8988T (cell line): ENCODE data around the gene PPP6R2.
A peak's percentile ranks its signal among the peaks of the same experiment; 100 is the strongest.
"Not testable (repeated sequence)": the region's sequence is repeated elsewhere in the genome, so short reads cannot be mapped to it uniquely, and the experiment has no call there.

ENCODE experiments used
- DNase-seq: peaks from one replicate; pipeline ENCODE4 v3.0.0; 2011

PPP6R2 gene

GRCh38 chr22:50406416-50407170 lies 63.5 kb downstream of the PPP6R2 start:
- DNase-seq = no peak

DNA sequence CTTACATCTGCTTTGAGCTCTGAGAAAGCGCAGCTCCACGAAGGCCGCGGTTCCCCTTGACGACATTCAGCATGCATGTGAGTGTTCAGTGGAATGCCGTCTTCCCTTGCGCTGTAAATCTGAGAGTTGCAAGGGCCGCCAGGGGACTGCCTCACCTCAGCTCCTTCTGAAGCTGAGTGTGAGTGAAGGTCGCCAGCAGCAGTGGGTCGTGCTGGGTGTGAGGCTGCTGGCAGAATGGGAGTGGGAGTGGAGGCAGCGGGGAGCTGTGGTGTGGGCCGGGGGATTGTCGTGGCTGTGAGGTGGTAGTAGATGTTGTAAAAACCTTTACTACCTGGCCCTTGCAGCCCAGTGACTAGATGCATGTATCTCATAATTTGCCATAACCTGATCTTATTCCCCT lies 65.2 kb downstream of the PPP6R2 start:
- no peak for DNase-seq

- DNase-seq = not testable (repeated sequence)
Observed at GRCh38 chr22:50408954-50409353, 65.8 kb downstream of the PPP6R2 start.

- no peak for DNase-seq
Observed at GRCh38 chr22:50414476-50415248, 71.5 kb downstream of the PPP6R2 start.

DNA sequence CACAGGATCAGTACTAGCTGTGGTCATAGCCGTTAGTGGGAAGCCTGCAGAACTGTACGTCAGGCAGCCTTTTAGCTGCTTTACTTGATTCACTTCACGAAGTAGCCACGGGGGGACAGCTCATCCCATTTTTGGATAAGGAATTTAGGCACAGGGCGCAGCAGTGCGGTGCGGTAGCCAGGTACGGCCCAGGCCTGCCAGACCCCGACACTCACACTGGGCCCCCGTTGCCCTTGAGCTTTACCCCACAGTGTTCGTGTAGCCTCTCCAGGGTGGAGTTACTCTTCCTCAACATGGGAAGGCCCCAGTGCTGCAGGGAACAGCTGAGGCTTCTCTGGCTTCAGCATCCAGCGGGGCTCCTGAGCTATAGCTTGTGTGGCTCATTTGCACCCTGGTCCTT lies 72.3 kb downstream of the PPP6R2 start:
- no peak for DNase-seq

DNA sequence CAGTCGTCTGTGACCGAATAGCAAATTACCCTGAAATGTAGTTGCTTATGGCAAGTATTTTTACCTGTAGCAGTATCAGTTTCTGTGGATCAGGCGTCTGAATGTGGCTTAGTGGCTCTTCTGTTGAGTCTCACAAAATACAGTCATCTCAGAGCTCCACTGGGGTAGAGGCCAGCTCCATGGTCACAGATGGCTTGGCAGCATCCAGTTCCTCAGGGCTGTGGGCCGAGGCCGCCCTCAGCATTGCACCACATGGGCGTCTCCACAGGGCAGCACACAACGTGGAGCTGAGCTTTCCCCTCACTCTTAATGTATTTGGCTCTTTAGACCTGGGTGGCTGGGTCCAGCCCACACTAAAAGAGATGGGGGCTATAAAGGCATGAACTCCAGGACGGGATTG lies 73.9 kb downstream of the PPP6R2 start:
- DNase-seq = no peak

DNA sequence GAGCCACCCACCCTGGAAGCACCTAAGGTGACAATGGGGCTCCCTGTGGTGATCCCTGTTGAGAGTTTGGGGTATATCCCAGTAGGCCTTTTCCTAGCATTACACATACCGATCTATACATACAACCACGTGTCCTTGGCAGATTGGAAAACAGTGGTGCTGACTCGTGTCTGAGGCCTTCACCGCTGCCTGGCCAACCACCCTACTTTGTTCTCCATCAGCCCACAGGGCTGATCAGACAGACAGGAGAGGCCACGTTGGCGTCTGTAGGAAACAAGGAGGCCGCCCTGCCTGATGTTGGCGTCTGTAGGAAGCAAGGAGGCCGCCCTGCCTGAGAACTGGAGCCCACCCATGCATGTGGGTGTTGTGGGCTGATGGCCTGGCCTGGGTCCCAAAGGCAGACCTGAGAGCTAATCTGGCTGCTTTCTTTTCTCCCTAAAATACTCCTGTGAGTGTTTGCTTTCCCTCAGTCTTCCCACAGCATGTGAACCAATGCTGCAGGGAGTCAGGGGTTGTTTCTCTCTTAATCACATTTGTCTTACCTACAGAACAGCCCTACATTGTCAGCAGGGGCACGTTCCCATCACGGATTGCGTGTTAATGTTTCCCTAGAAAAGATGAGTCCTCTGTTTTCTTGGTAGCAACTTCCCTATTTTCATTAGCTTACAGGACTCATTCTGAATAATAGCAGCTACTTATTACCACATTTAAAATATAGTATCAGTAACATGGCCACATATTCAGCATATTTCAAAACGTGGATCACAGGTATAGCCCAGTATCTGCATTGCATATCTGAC lies 74.5 kb downstream of the PPP6R2 start:
- no peak for DNase-seq

- no peak for DNase-seq
Observed at GRCh38 chr22:50418624-50419023, 75.5 kb downstream of the PPP6R2 start.

- DNase-seq = no peak
Observed at GRCh38 chr22:50419116-50419515, 76.0 kb downstream of the PPP6R2 start.

GRCh38 chr22:50420015-50420414 lies 76.9 kb downstream of the PPP6R2 start:
- no peak for DNase-seq

DNA sequence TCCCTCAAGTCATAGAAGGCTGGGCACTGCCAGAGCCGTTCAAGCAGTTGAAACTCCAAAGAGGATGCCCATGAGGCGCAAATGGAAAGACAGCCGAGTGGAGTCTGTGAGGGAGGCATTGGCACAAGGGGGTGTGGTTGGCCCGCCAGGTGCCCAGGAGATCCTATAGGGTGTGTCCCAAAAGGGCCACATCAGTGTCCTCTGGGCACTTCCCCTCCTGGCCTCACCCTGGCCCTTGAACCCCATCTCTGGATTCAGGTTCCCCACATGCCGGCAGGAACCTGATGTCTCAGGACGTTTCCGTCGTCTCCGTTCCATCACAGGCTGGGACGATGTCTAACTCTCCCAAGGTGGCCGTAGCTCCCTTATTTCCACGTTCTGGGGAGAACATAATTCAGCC lies 77.5 kb downstream of the PPP6R2 start:
- DNase-seq = no peak

GRCh38 chr22:50422046-50422445 lies 78.9 kb downstream of the PPP6R2 start:
- DNase-seq = no peak

GRCh38 chr22:50422961-50423815 lies 80.1 kb downstream of the PPP6R2 start:
- DNase-seq = no peak

- no peak for DNase-seq
Observed at GRCh38 chr22:50423956-50424355, 80.8 kb downstream of the PPP6R2 start.

DNA sequence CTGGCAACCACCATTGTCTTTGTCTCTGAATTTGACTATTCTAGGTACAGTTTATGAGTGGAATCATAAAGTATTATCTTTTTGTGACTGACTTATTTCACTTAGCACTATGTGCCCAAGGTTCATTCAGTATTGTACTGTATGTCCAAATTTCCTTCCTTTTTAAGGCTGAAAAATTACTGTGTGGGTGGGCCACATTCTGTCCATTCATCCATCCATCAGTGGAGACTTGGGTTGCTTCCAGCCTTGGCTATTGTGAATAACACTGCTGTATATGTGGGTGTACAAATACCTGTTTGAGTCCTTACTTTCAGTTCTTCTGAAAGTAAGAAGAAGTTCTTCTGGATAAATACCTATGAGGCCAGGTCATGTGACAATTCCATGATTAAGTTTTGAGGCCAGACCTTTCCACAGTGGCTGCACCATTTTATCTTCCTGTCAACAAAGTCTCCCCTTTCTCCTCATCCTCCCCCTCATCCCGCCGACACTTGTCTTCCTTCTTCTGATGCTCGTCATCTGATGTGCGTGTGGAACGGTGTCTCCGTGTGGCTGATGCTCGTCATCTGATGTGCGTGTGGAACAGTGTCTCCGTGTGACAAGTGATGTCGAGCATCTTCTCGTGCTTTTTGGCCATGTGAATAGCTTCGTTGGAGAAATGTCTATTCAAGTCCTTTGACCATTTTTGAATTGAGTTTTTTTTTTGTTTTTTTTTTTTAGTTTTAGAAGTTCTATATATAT lies 82.2 kb downstream of the PPP6R2 start:
- no peak for DNase-seq

DNA sequence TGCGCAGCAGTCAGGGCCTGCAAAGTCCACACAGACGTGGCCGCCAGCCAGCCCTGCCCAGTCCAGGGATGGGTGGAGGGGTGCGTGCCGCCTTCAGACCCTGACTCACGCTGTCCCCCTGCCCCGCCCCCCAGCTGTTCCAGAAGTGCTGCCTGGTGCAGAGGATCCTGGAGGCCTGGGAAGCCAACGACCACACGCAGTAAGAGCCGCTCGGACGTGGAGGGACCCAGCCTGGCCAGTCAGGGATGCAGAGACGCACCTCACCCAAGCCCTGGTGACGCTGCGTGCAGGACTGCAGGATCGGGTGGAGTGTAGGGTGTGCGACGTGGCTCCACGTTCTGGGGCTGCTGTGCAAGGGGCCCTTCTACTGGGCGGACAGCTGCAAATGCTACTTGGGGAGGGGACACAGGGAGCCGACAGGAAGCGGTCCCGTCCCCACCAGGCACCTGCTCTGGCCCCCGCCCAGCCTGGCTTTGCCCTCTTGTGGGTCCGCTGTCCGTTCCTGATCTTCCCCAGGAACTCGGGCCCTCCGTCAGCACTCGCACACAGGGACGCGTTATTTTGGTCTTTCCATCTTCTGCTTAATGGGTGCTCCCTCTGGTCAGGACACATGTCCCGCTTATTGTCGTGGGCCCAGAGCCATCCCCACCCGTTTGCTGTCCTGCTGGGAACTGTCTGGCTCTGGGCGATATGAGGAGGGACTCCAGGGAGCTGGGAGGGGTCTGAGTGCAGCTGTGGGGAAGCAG lies 89.2 kb downstream of the PPP6R2 start:
- no peak for DNase-seq

- not testable (repeated sequence) for DNase-seq
Observed at GRCh38 chr22:50432877-50433510, 89.9 kb downstream of the PPP6R2 start.

- DNase-seq = no peak
Observed at GRCh38 chr22:50434849-50435248, 91.7 kb downstream of the PPP6R2 start.

GRCh38 chr22:50435291-50436014 lies 92.3 kb downstream of the PPP6R2 start:
- peak; percentile 28 for DNase-seq
